ENCODE data around the gene SPIN1.

GRCh38 chr9:88342246-88342645, 46.0 kb upstream of the SPIN1 start:
- TF ChIP-seq CTCF (IDR thresholded peaks at IDR 0.05) = no peak
- TF ChIP-seq EZH2 (IDR thresholded peaks at IDR 0.05; ENCODE audit: borderline replicate concordance, insufficient read depth, low read depth, low read length, poor library complexity, severe bottlenecking) = no peak

All from B cell (primary cell).